Spleen (tissue), 7 donors: ENCODE measurements around the gene TGM3.

ENCODE experiments used
- POLR2A ChIP-seq, 3 donors: fragments of 450-650 bp; IDR thresholded peaks; one replicate each; pipeline ENCODE4 v1.5.1; 2017; ENCODE audit warnings: antibody characterized with exemption in 3 of 3, mild to moderate bottlenecking in 1 of 3
- POLR2AphosphoS5 ChIP-seq, 3 donors: sonication (generic); formaldehyde crosslinking; IDR thresholded peaks; one replicate each; pipeline ENCODE4 v1.5.1; 2017; ENCODE audit warnings: antibody characterized with exemption in 3 of 3
- TF ChIP-seq, protein P1 (sequence below), 11 experiments: fragments of 200-600 bp in 7 of 11; fragments of 450-650 bp in 4 of 11; sonication (generic) in 4 of 11; IDR thresholded peaks in 8 of 11; conservative IDR thresholded peaks in 3 of 11; 1 replicate in 7 of 11; 2 replicates in 4 of 11; pipeline versions ENCODE4 v1.4.0 to v1.8.0; 2016 to 2021; ENCODE audit warnings: antibody characterized with exemption in 11 of 11, inconsistent platforms in 4 of 11, mild to moderate bottlenecking in 1 of 11
- donor health status: DM: no; HTN: no; CAD: no; lungs with moderate emphysema.
- donor health status: DM: no; HTN: no; CAD: no.
- donor health status: DM: no; HTN: no; CAD: no.

DNA sequence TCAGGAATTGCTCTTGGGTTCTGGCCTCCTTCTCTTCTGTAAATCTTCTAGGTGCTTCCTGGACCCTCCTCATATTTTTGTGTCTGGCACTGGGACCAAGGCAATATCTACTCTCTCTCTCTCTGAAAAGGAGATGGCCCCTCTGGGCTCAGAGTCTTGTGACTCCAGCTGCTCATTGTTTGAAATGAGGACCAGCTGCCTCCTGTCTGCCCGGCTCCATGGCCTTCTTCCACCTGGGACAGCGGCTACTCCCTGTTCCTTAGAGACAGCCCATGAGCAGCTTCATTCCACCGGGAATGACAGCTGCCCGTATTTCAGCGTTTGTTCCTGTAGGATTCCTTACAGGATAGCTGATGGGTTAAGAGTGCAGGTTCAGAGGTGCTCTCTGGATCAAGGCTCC lies 2.9 kb downstream of the TGM3 start:
- TF ChIP-seq, protein P1, sequence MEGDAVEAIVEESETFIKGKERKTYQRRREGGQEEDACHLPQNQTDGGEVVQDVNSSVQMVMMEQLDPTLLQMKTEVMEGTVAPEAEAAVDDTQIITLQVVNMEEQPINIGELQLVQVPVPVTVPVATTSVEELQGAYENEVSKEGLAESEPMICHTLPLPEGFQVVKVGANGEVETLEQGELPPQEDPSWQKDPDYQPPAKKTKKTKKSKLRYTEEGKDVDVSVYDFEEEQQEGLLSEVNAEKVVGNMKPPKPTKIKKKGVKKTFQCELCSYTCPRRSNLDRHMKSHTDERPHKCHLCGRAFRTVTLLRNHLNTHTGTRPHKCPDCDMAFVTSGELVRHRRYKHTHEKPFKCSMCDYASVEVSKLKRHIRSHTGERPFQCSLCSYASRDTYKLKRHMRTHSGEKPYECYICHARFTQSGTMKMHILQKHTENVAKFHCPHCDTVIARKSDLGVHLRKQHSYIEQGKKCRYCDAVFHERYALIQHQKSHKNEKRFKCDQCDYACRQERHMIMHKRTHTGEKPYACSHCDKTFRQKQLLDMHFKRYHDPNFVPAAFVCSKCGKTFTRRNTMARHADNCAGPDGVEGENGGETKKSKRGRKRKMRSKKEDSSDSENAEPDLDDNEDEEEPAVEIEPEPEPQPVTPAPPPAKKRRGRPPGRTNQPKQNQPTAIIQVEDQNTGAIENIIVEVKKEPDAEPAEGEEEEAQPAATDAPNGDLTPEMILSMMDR (IDR thresholded peaks at IDR 0.05 in 8 of 11, conservative IDR thresholded peaks at IDR 0.05 in 3 of 11), result no peak
- TF ChIP-seq POLR2A (IDR thresholded peaks at IDR 0.05), result no peak
- TF ChIP-seq POLR2AphosphoS5 (IDR thresholded peaks at IDR 0.05), result no peak
